Tongue (tissue), 2 donors: ENCODE results near the gene PGAM2. TPM values are rescaled to one million over a fixed set of nuclear protein-coding genes. Genes with fewer than 3 reads are reported as not detected.
A peak's percentile ranks its signal among the peaks of the same experiment; 100 is the strongest.
"Not testable (repeated sequence)": the region's sequence is repeated elsewhere in the genome, so short reads cannot be mapped to it uniquely, and the experiment has no call there.

ENCODE experiments used
- DNase-seq: peaks from one replicate; pipeline ENCODE4 v3.0.0-alpha.2; 2015
- total RNA-seq: library from RNA; depleted of rRNA; stranded (reverse); fragments of >200 nt; gene quantifications from one replicate; pipeline ENCODE4 v1.2.3, GENCODE V29; 2014

PGAM2 gene
- total RNA-seq, 1 donor from 2014 or later, result 433 TPM

GRCh38 chr7:44022796-44023467, 42.4 kb downstream of the PGAM2 start:
- DNase-seq, result not testable (repeated sequence)

- DNase-seq, result not testable (repeated sequence)
Observed at GRCh38 chr7:44022069-44022468, 43.3 kb downstream of the PGAM2 start.

- DNase-seq, result not testable (repeated sequence)
Observed at GRCh38 chr7:44019825-44020224, 45.5 kb downstream of the PGAM2 start.

GRCh38 chr7:44018857-44019807, 46.2 kb downstream of the PGAM2 start:
- DNase-seq, result peak; percentile 99

- not testable (repeated sequence) for DNase-seq
Observed at GRCh38 chr7:44015090-44015489, 50.3 kb downstream of the PGAM2 start.

Other genes starting within 250 kb of the PGAM2 start
- gene MRPS24, start 196.1 kb downstream of the PGAM2 start, total RNA-seq, result 47.5 TPM
- 32.5 TPM for gene URGCP, start 159.0 kb downstream of the PGAM2 start, total RNA-seq
- 30.4 TPM for gene UBE2D4, start 139.1 kb downstream of the PGAM2 start, total RNA-seq
- not detected for gene SPDYE1, start 67.7 kb downstream of the PGAM2 start, total RNA-seq
- 75.1 TPM for gene DBNL, start 20.9 kb downstream of the PGAM2 start, total RNA-seq
- 37.6 TPM for gene POLM, start 17.0 kb upstream of the PGAM2 start, total RNA-seq
- gene AEBP1, start 38.8 kb upstream of the PGAM2 start, total RNA-seq, result 51.1 TPM
- gene POLD2, start 58.0 kb upstream of the PGAM2 start, total RNA-seq, result 62.7 TPM
- not detected for gene MYL7, start 75.8 kb upstream of the PGAM2 start, total RNA-seq
- 2.9 TPM for gene GCK, start 123.9 kb upstream of the PGAM2 start, total RNA-seq
- 59.3 TPM for gene YKT6, start 135.4 kb upstream of the PGAM2 start, total RNA-seq